GM12878 (cell line): ENCODE measurements around the gene SLC41A1. TPM values are rescaled to one million over a fixed set of nuclear protein-coding genes. Genes with fewer than 3 reads are reported as not detected.

Experiments
- CUX1 ChIP-seq: IDR thresholded peaks from 2 replicates; pipeline ENCODE4 v1.6.1; 2012; ENCODE audit warnings: improper control_type of control experiment, low read depth, low read length; ENCODE audit not compliant: insufficient replicate concordance
- EED ChIP-seq: sonication (generic); IDR thresholded peaks from 2 replicates; pipeline ENCODE4 v1.6.1; 2016; ENCODE audit warnings: antibody characterized with exemption, low read depth
- ELK1 ChIP-seq: IDR thresholded peaks from 2 replicates; pipeline ENCODE4 v1.6.1; 2012; ENCODE audit warnings: low read depth, low read length, improper control_type of control experiment
- GATAD2B ChIP-seq: fragments of 450-650 bp; conservative IDR thresholded peaks from 2 replicates; pipeline ENCODE4 v1.6.1; 2017; ENCODE audit warnings: low read depth, mild to moderate bottlenecking, moderate library complexity
- HDGF ChIP-seq: fragments of 450-650 bp; IDR thresholded peaks from 2 replicates; pipeline ENCODE4 v1.6.1; 2016; ENCODE audit warnings: antibody characterized with exemption
- MTA3 ChIP-seq: IDR thresholded peaks from 2 replicates; pipeline ENCODE4 v1.6.1; 2012; ENCODE audit warnings: low read length, inconsistent platforms, borderline replicate concordance
- MYC ChIP-seq: IDR thresholded peaks from 2 replicates; pipeline ENCODE4 v1.6.1; 2011; ENCODE audit warnings: mild to moderate bottlenecking, low read length, moderate library complexity, inconsistent platforms; ENCODE audit not compliant: insufficient read depth, insufficient replicate concordance, insufficient read length, severe bottlenecking
- NFYB ChIP-seq: IDR thresholded peaks from 2 replicates; pipeline ENCODE4 v1.6.1; 2011; ENCODE audit warnings: low read depth, mild to moderate bottlenecking, low read length, improper control_type of control experiment, moderate library complexity; ENCODE audit not compliant: insufficient read depth
- NR2F1 ChIP-seq: fragments of 450-650 bp; conservative IDR thresholded peaks from 2 replicates; pipeline ENCODE4 v1.6.1; 2017; ENCODE audit warnings: mild to moderate bottlenecking
- POU2F2 ChIP-seq: IDR thresholded peaks from 3 replicates; pipeline ENCODE4 v1.6.1; 2011; ENCODE audit warnings: low read depth, mild to moderate bottlenecking, low read length, borderline replicate concordance
- RFX5 ChIP-seq: IDR thresholded peaks from 2 replicates; pipeline ENCODE4 v1.6.1; 2011; ENCODE audit warnings: low read depth, low read length, improper control_type of control experiment
- SMC3 ChIP-seq: IDR thresholded peaks from 2 replicates; pipeline ENCODE4 v1.6.1; 2011; ENCODE audit warnings: low read length, improper control_type of control experiment, borderline replicate concordance
- TCF7 ChIP-seq: IDR thresholded peaks from 2 replicates; pipeline ENCODE4 v1.6.1; 2014; ENCODE audit warnings: antibody characterized with exemption, borderline replicate concordance
- polyA plus RNA-seq, 11 experiments: library from polyadenylated mRNA; depleted of rRNA in 4 of 11; unstranded in 6 of 11; stranded (reverse) in 5 of 11; fragments of >200 nt; fragmentation: Nextera tagmentation in 4 of 11; fragmentation: Illumina TruSeq in 1 of 11; extraction: Ambion mirVana in 4 of 11; extraction: Trizol in 1 of 11; gene quantifications; 1 replicate in 1 of 11; 2 replicates in 10 of 11; pipeline versions ENCODE4 v1.2.1 to v1.2.3, GENCODE V29; 2011 to 2016; ENCODE audit warnings: inconsistent platforms in 2 of 11, missing spikeins in 2 of 11, low read depth in 1 of 11
- total RNA-seq, 4 experiments: library from RNA; depleted of rRNA in 3 of 4; stranded (reverse); fragments of >200 nt in 3 of 4; fragmentation: Illumina TruSeq in 1 of 4; extraction: Trizol in 1 of 4; gene quantifications; 2 replicates each; pipeline versions ENCODE4 v1.2.1 to v1.2.3, GENCODE V29; 2013 to 2021

SLC41A1 gene
- total and polyA plus RNA-seq, 10 of the 15 experiments (the other 5 are each of a cell fraction or from before 2014, with no cell fraction given), result 0.13 to 11.3 (median 0.42) TPM

- TF ChIP-seq ELK1 (no peak), EED (peak; percentile 84), RFX5 (no peak), NR2F1 (no peak), SMC3 (no peak), NFYB (peak; percentile 66), HDGF (0 out of 2 replicates have a peak, but pooled peaks have one; percentile 21), CUX1 (no peak), MYC (no peak), POU2F2 (peak; percentile 24; the same call in 1 of the 3 replicates), TCF7 (peak; percentile 39; the same call in 1 of the 2 replicates), GATAD2B (0 out of 2 replicates have a peak, but pooled peaks have one; percentile 21), MTA3 (no peak)
Measured at GRCh38 chr1:205774198-205775014, 38.6 kb downstream of the SLC41A1 start (continued).
